K562 (cell line): Measurements from ENCODE around the gene TNF. TPM values are rescaled to one million over a fixed set of nuclear protein-coding genes. Genes with fewer than 3 reads are reported as not detected.

Experiments used
- DDX20 ChIP-seq: fragments of 450-650 bp; IDR thresholded peaks from 2 replicates; pipeline ENCODE4 v1.6.1; 2016; ENCODE audit warnings: missing genetic modification characterization, low read depth, mild to moderate bottlenecking, missing compliant biosample characterization, moderate library complexity
- GABPA ChIP-seq: fragments of 200-800 bp; sonication (Bioruptor generic); conservative IDR thresholded peaks from 2 replicates; pipeline ENCODE4 v1.6.1; 2016; ENCODE audit warnings: low read depth, missing genetic modification characterization, missing compliant biosample characterization
- NONO ChIP-seq, 2 experiments: fragments of 200-400 bp in 1 of 2; fragments of 450-650 bp in 1 of 2; formaldehyde crosslinking in 1 of 2; IDR thresholded peaks; 2 replicates each; pipeline ENCODE4 v1.6.1; 2017; ENCODE audit warnings: low read depth in 2 of 2, mild to moderate bottlenecking in 2 of 2, moderate library complexity in 2 of 2, low read length in 1 of 2
- POU5F1 ChIP-seq: fragments of 150-350 bp; IDR thresholded peaks from 2 replicates; pipeline ENCODE4 v1.6.1; 2014; ENCODE audit warnings: borderline replicate concordance, low read length, low read depth, mild to moderate bottlenecking; ENCODE audit not compliant: partially characterized antibody
- SNIP1 ChIP-seq: fragments of 450-650 bp; IDR thresholded peaks from 2 replicates; pipeline ENCODE4 v1.7.1; 2017; ENCODE audit warnings: low read depth, mild to moderate bottlenecking
- SUPT5H ChIP-seq: fragments of 450-650 bp; IDR thresholded peaks from 2 replicates; pipeline ENCODE4 v1.6.1; 2016
- TEAD1 ChIP-seq, 2 experiments: fragments of 450-650 bp in 1 of 2; sonication (generic) in 1 of 2; formaldehyde crosslinking; IDR thresholded peaks; 2 replicates each; pipeline versions ENCODE4 v1.4.0 to v1.8.0; 2020 to 2022; ENCODE audit warnings: mild to moderate bottlenecking in 2 of 2, missing genetic modification reagents in 1 of 2
- THRAP3 ChIP-seq: fragments of 450-650 bp; IDR thresholded peaks from 2 replicates; pipeline ENCODE4 v1.6.1; 2016; ENCODE audit warnings: mild to moderate bottlenecking, inconsistent platforms, borderline replicate concordance
- polyA plus RNA-seq, 8 experiments: library from polyadenylated mRNA; depleted of rRNA in 4 of 8; stranded (reverse) in 5 of 8; unstranded in 3 of 8; fragments of >200 nt; fragmentation: Nextera tagmentation in 2 of 8; fragmentation: Illumina TruSeq in 1 of 8; extraction: Ambion mirVana in 2 of 8; extraction: Trizol in 1 of 8; gene quantifications; 2 replicates each; pipeline versions ENCODE4 v1.2.1 to v1.2.3, GENCODE V29; 2011 to 2014; ENCODE audit warnings: inconsistent platforms in 1 of 8, missing spikeins in 1 of 8
- total RNA-seq, 7 experiments: library from RNA; depleted of rRNA in 6 of 7; stranded (reverse); fragments of >200 nt in 6 of 7; fragmentation: Illumina TruSeq in 2 of 7; extraction: Trizol in 2 of 7; gene quantifications; 2 replicates each; pipeline versions ENCODE4 v1.2.1 to v1.2.3, GENCODE V29; 2011 to 2021; ENCODE audit warnings: low replicate concordance in 1 of 7
- TF ChIP-seq, protein P1 (sequence below): fragments of 200-800 bp; sonication (Bioruptor generic); IDR thresholded peaks from 2 replicates; pipeline ENCODE4 v1.6.1; 2017; ENCODE audit warnings: missing genetic modification characterization, missing compliant biosample characterization
- TF ChIP-seq, protein P2 (sequence below): sonication (generic); formaldehyde crosslinking; IDR thresholded peaks from 2 replicates; pipeline ENCODE4 v1.8.0; 2023; ENCODE audit warnings: mild to moderate bottlenecking, missing genetic modification reagents
- TF ChIP-seq, protein P3 (sequence below): sonication (generic); formaldehyde crosslinking; IDR thresholded peaks from 2 replicates; pipeline ENCODE4 v1.8.0; 2022; ENCODE audit warnings: mild to moderate bottlenecking, low read depth, missing genetic modification reagents
- TF ChIP-seq, protein P4 (sequence below), 2 experiments: fragments of 200-800 bp in 1 of 2; sonication (Bioruptor generic) in 1 of 2; sonication (generic) in 1 of 2; formaldehyde crosslinking in 1 of 2; IDR thresholded peaks in 1 of 2; conservative IDR thresholded peaks in 1 of 2; 2 replicates each; pipeline versions ENCODE4 v1.5.0 to v1.6.1; 2016 to 2020; ENCODE audit warnings: missing compliant biosample characterization in 1 of 2, missing genetic modification characterization in 1 of 2, missing genetic modification reagents in 1 of 2
- TF ChIP-seq, protein P5 (sequence below): fragments of 450-650 bp; IDR thresholded peaks from 2 replicates; pipeline ENCODE4 v1.6.1; 2018; ENCODE audit not compliant: partially characterized antibody

The TNF gene
- total and polyA plus RNA-seq, 9 of the 15 experiments (the other 6 are each of a cell fraction or from before 2014, with no cell fraction given) = 0.08 to 0.40 TPM; not detected in 7

DNA sequence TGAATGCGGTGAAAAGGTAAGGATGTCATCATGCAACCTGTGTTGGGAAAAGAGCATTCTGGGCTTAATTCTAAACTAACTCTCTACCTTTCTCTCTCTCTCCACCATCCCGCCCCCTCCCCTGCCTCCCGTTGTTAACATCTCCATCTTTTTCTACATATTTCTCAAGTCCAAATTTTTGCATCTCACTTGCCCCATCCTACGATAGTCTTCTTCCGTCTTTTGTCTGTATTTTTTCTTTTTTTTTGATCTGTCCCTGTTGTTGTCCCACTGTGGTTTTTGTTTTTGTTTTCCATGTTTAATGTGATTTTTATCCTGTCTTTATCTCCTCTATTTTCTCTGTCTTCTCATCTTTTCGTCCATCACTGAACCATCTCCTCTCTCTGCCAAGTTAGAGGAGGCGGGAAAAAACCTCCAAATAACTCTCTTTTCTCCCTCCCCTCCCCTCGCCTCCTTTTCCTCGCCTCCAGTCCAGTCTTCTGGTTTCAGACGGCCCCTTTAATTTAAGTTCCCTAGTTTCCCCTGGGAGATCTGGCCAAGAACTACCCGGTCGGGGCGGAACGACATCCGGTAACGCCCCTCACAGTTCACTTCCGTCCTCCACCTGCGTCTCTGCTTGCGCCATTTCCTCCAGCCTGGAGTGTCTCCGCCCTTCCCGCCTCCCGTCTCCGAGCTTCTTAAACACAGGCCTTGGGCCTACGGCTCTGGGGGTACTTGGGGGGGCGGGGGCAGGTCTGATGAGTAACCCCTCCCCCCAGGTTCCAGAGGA is 28.2 kb upstream of the TNF start, which contains the start of gene NFKBIL1 (continued):
- TF ChIP-seq, protein P1, sequence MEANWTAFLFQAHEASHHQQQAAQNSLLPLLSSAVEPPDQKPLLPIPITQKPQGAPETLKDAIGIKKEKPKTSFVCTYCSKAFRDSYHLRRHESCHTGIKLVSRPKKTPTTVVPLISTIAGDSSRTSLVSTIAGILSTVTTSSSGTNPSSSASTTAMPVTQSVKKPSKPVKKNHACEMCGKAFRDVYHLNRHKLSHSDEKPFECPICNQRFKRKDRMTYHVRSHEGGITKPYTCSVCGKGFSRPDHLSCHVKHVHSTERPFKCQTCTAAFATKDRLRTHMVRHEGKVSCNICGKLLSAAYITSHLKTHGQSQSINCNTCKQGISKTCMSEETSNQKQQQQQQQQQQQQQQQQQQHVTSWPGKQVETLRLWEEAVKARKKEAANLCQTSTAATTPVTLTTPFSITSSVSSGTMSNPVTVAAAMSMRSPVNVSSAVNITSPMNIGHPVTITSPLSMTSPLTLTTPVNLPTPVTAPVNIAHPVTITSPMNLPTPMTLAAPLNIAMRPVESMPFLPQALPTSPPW (CRISPR knock-in tag) = peak; percentile 90
- 0 out of 4 replicates have a peak, but pooled peaks of 1 of the 2 experiments have one; percentile 33 for TF ChIP-seq TEAD1 (CRISPR knock-in tag; IDR thresholded peaks at IDR 0.05)
- TF ChIP-seq DDX20 (tag) = no peak
- TF ChIP-seq SUPT5H = peak; percentile 67
- TF ChIP-seq, protein P2, sequence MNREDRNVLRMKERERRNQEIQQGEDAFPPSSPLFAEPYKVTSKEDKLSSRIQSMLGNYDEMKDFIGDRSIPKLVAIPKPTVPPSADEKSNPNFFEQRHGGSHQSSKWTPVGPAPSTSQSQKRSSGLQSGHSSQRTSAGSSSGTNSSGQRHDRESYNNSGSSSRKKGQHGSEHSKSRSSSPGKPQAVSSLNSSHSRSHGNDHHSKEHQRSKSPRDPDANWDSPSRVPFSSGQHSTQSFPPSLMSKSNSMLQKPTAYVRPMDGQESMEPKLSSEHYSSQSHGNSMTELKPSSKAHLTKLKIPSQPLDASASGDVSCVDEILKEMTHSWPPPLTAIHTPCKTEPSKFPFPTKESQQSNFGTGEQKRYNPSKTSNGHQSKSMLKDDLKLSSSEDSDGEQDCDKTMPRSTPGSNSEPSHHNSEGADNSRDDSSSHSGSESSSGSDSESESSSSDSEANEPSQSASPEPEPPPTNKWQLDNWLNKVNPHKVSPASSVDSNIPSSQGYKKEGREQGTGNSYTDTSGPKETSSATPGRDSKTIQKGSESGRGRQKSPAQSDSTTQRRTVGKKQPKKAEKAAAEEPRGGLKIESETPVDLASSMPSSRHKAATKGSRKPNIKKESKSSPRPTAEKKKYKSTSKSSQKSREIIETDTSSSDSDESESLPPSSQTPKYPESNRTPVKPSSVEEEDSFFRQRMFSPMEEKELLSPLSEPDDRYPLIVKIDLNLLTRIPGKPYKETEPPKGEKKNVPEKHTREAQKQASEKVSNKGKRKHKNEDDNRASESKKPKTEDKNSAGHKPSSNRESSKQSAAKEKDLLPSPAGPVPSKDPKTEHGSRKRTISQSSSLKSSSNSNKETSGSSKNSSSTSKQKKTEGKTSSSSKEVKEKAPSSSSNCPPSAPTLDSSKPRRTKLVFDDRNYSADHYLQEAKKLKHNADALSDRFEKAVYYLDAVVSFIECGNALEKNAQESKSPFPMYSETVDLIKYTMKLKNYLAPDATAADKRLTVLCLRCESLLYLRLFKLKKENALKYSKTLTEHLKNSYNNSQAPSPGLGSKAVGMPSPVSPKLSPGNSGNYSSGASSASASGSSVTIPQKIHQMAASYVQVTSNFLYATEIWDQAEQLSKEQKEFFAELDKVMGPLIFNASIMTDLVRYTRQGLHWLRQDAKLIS (CRISPR knock-in tag) = 0 out of 2 replicates have a peak, but pooled peaks have one; percentile 74
- TF ChIP-seq NONO (IDR thresholded peaks at IDR 0.05; ENCODE audit: low read depth in 2 of 2, low read length in 1 of 2) = 0 out of 4 replicates have a peak, but pooled peaks of 1 of the 2 experiments have one; percentile 10
- TF ChIP-seq, protein P3, sequence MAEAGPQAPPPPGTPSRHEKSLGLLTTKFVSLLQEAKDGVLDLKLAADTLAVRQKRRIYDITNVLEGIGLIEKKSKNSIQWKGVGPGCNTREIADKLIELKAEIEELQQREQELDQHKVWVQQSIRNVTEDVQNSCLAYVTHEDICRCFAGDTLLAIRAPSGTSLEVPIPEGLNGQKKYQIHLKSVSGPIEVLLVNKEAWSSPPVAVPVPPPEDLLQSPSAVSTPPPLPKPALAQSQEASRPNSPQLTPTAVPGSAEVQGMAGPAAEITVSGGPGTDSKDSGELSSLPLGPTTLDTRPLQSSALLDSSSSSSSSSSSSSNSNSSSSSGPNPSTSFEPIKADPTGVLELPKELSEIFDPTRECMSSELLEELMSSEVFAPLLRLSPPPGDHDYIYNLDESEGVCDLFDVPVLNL = no peak
- TF ChIP-seq, protein P4, sequence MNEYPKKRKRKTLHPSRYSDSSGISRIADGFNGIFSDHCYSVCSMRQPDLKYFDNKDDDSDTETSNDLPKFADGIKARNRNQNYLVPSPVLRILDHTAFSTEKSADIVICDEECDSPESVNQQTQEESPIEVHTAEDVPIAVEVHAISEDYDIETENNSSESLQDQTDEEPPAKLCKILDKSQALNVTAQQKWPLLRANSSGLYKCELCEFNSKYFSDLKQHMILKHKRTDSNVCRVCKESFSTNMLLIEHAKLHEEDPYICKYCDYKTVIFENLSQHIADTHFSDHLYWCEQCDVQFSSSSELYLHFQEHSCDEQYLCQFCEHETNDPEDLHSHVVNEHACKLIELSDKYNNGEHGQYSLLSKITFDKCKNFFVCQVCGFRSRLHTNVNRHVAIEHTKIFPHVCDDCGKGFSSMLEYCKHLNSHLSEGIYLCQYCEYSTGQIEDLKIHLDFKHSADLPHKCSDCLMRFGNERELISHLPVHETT (CRISPR knock-in tag; conservative IDR thresholded peaks at IDR 0.05 in 1 of 2, IDR thresholded peaks at IDR 0.05 in 1 of 2) = no peak; a peak in 1 of 4 replicates
- peak; percentile 66 for TF ChIP-seq POU5F1
- TF ChIP-seq GABPA (tag) = peak; percentile 100
- TF ChIP-seq, protein P5, sequence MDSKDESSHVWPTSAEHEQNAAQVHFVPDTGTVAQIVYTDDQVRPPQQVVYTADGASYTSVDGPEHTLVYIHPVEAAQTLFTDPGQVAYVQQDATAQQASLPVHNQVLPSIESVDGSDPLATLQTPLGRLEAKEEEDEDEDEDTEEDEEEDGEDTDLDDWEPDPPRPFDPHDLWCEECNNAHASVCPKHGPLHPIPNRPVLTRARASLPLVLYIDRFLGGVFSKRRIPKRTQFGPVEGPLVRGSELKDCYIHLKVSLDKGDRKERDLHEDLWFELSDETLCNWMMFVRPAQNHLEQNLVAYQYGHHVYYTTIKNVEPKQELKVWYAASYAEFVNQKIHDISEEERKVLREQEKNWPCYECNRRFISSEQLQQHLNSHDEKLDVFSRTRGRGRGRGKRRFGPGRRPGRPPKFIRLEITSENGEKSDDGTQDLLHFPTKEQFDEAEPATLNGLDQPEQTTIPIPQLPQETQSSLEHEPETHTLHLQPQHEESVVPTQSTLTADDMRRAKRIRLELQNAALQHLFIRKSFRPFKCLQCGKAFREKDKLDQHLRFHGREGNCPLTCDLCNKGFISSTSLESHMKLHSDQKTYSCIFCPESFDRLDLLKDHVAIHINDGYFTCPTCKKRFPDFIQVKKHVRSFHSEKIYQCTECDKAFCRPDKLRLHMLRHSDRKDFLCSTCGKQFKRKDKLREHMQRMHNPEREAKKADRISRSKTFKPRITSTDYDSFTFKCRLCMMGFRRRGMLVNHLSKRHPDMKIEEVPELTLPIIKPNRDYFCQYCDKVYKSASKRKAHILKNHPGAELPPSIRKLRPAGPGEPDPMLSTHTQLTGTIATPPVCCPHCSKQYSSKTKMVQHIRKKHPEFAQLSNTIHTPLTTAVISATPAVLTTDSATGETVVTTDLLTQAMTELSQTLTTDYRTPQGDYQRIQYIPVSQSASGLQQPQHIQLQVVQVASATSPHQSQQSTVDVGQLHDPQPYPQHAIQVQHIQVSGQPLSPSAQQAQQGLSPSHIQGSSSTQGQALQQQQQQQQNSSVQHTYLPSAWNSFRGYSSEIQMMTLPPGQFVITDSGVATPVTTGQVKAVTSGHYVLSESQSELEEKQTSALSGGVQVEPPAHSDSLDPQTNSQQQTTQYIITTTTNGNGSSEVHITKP = no peak
- peak; percentile 43 for TF ChIP-seq SNIP1
- TF ChIP-seq THRAP3 = peak; percentile 84; the same call in 1 of the 2 replicates
